MM.1S (cell line): Measurements from ENCODE around the gene SMIM17.

Experiments used
- CTCF ChIP-seq: fragments of 300-600 bp; sonication (generic); IDR thresholded peaks from 2 replicates; pipeline ENCODE4 v1.5.1; 2016; ENCODE audit warnings: antibody characterized with exemption, low read length, mixed read lengths
- EZH2 ChIP-seq: fragments of 300-600 bp; sonication (generic); optimal IDR thresholded peaks from 2 replicates; pipeline ENCODE3; 2017; ENCODE audit warnings: low read depth, mild to moderate bottlenecking, antibody characterized with exemption, low read length, mixed read lengths
- EZH2phosphoT487 ChIP-seq: fragments of 300-600 bp; sonication (generic); IDR thresholded peaks from 2 replicates; pipeline ENCODE4 v1.6.1; 2018; ENCODE audit warnings: antibody characterized with exemption, low read length

DNA sequence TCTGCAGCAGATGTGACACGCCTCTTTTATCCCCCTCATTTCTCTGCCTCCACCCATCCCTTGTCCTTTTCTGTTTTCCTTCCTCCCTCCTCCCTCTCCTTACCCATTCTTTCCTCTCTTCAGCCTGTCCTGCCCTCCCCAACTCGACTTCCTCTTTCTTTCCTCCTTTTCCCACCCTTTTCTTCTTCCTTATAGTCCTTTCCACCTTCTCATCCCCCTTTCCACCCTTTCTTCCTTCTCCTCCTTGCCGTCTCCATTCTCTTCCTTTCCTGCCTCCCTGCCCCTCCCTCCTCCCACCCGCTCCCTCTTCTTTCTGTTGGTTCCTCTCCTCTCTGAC lies 48.5 kb upstream of the SMIM17 start:
- TF ChIP-seq CTCF (no peak), EZH2phosphoT487 (no peak), EZH2 (no peak)
